ENCODE results near the gene ANK3. TPM values are rescaled to one million over a fixed set of nuclear protein-coding genes. Genes with fewer than 3 reads are reported as not detected.
"Not testable (repeated sequence)": the region's sequence is repeated elsewhere in the genome, so short reads cannot be mapped to it uniquely, and the experiment has no call there.

Gene ANK3
- total RNA-seq, 1 donor from 2014 or later = 12.6 TPM

DNA sequence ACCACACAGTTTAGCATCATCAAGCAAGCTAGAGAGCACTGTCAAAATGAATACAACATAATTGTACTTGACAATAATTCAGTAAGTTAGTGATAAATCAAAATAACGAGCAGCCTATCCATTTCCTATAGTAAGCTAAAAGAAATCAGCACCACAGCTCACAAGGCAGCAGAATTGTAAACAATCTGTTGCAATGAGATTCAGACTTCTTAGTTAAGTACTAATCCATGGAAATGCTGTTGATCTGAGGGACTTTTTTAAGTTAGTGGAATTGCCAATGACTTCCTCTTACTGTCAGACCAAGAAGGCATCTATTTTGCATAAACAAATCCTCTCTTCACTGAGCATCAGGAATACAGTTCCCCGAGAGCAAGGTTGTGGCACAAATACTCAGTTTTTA, 346.8 kb downstream of the ANK3 start:
- Mint-ChIP-seq H3K4me1 (ENCODE audit: unreplicated experiment) (peaks cover 4% of the 10 kb centered on the region), H3K9me3 (ENCODE audit: unreplicated experiment) (no peaks in the 10 kb centered on the region), H3K36me3 (ENCODE audit: low read depth, unreplicated experiment) (no peaks in the 10 kb centered on the region), H3K27me3 (ENCODE audit: unreplicated experiment) (no peaks in the 10 kb centered on the region), H3K27ac (ENCODE audit: unreplicated experiment) (no peak overlapping the region), H3K4me3 (ENCODE audit: unreplicated experiment) (no peak overlapping the region)
- DNase-seq (ENCODE audit: low spot score) = no peak
- TF ChIP-seq, protein P1, sequence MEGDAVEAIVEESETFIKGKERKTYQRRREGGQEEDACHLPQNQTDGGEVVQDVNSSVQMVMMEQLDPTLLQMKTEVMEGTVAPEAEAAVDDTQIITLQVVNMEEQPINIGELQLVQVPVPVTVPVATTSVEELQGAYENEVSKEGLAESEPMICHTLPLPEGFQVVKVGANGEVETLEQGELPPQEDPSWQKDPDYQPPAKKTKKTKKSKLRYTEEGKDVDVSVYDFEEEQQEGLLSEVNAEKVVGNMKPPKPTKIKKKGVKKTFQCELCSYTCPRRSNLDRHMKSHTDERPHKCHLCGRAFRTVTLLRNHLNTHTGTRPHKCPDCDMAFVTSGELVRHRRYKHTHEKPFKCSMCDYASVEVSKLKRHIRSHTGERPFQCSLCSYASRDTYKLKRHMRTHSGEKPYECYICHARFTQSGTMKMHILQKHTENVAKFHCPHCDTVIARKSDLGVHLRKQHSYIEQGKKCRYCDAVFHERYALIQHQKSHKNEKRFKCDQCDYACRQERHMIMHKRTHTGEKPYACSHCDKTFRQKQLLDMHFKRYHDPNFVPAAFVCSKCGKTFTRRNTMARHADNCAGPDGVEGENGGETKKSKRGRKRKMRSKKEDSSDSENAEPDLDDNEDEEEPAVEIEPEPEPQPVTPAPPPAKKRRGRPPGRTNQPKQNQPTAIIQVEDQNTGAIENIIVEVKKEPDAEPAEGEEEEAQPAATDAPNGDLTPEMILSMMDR (IDR thresholded peaks at IDR 0.05; ENCODE audit: unreplicated experiment) = no peak

DNA sequence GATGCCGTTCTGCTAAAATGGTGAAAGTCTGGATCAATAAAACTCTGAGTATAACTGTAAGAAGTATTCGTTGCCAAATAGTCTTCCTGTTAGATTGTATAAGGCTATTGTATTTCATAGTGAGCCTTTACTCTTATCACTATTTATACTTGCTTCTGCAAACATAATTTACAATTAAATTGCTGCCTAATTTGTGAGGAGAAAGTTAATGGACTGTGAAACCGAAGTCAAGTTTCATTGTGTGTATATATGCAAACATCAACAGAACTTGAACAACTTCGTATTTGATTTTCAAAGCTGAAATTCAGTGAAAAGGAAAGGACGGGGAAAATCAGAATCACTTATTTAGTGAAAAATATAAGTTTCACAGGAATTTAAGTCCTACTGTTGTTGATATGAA, 347.4 kb downstream of the ANK3 start:
- H3K36me3 Mint-ChIP-seq (ENCODE audit: low read depth, unreplicated experiment) = no peaks in the 10 kb centered on the region
- no peak for DNase-seq (ENCODE audit: low spot score)
- H3K4me3 Mint-ChIP-seq (ENCODE audit: unreplicated experiment) = no peak overlapping the region
- no peaks in the 10 kb centered on the region for H3K27me3 Mint-ChIP-seq (ENCODE audit: unreplicated experiment)
- TF ChIP-seq, protein P1 (IDR thresholded peaks at IDR 0.05; ENCODE audit: unreplicated experiment) = no peak
- H3K27ac Mint-ChIP-seq (ENCODE audit: unreplicated experiment) = no peak overlapping the region
- no peaks in the 10 kb centered on the region for H3K9me3 Mint-ChIP-seq (ENCODE audit: unreplicated experiment)
- H3K4me1 Mint-ChIP-seq (ENCODE audit: unreplicated experiment) = peaks cover 4% of the 10 kb centered on the region

DNA sequence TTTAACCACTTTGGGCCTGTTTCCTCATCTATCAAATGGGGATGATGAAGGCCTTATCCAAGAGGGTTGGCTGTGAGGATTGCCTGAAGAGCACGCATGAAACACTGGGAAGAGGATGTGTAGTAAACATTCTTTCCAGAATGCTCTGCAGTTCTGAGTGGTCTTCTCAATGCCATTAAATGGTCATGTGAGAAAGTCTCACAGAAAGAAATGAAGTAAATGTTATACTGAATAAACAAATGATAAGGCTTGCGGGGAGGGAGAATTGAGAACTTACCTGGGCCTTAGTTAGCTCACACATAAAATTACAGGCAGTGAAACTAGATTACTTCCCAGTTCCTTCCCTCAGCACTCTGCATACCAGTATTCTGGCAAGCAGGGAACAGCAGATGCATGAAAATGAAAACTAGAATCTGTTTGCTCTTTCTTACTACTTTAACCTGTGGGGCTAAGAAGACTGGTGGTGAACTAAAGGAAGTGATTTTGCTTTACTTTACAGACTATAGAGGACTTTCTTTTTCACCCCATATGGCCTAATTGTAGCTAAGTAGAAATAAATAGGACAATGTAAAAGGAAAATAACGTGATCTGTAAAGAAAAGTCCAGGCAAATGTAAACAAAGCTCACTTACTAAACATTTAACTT, 348.1 kb downstream of the ANK3 start:
- H3K27ac Mint-ChIP-seq (ENCODE audit: unreplicated experiment) = no peak overlapping the region
- H3K36me3 Mint-ChIP-seq (ENCODE audit: low read depth, unreplicated experiment) = no peaks in the 10 kb centered on the region
- no peak for DNase-seq (ENCODE audit: low spot score)
- TF ChIP-seq, protein P1 (IDR thresholded peaks at IDR 0.05; ENCODE audit: unreplicated experiment) = no peak
- no peak overlapping the region for H3K4me3 Mint-ChIP-seq (ENCODE audit: unreplicated experiment)
- H3K4me1 Mint-ChIP-seq (ENCODE audit: unreplicated experiment) = peaks cover 4% of the 10 kb centered on the region
- H3K9me3 Mint-ChIP-seq (ENCODE audit: unreplicated experiment) = no peaks in the 10 kb centered on the region
- no peaks in the 10 kb centered on the region for H3K27me3 Mint-ChIP-seq (ENCODE audit: unreplicated experiment)

DNA sequence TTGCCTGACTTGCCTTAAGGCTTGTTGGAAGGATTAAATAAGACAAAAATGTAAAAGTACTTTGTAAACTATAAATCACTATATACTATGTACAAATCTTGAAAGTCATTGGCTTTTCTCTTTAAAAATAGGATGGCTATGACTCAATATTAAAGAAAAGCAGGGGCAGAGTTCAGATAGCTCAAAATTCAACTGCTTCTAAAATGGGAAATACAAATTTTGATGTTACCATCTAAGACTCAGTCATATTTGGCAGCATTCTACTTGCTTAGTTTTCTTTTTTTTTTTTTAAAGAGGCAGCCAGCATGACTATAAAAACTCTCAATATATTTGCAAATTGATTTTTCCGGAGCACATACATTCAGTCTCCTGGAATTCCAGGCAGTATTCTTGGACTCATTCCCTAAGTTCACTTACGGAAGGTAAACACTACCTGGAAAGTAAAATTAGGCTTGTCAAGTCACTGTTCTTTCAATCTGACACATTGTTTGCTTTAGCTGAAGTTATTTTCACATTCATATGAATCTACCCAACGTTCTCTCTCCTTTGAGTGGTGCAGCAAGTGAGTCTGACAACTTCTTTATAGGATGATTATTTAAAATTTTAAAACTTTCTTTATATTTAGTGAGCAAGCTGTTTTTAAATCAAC, 349.5 kb downstream of the ANK3 start:
- DNase-seq (ENCODE audit: low spot score) = no peak
- H3K27me3 Mint-ChIP-seq (ENCODE audit: unreplicated experiment) = no peaks in the 10 kb centered on the region
- peaks cover 4% of the 10 kb centered on the region for H3K4me1 Mint-ChIP-seq (ENCODE audit: unreplicated experiment)
- no peaks in the 10 kb centered on the region for H3K9me3 Mint-ChIP-seq (ENCODE audit: unreplicated experiment)
- H3K36me3 Mint-ChIP-seq (ENCODE audit: low read depth, unreplicated experiment) = no peaks in the 10 kb centered on the region
- H3K4me3 Mint-ChIP-seq (ENCODE audit: unreplicated experiment) = no peak overlapping the region
- TF ChIP-seq, protein P1 (IDR thresholded peaks at IDR 0.05; ENCODE audit: unreplicated experiment) = no peak
- H3K27ac Mint-ChIP-seq (ENCODE audit: unreplicated experiment) = no peak overlapping the region

DNA sequence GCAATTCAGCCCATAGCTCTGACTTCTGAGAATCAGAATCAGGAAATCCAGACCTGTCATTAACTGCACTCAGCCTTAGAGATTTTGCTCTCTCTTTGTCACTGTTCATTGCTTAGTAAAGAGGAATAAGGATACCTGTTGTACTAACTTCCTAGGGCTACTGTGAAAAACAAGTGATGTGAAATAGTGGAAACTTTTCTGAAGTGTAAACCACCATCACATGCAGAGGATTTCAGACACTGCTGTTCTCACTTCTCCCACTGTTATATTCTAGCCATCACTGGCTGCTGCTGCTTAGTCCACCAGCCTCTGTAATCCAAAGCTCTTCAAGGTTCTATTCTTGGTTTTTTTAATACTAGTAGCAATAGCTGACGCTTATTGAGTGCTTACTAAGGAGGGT, 353.7 kb downstream of the ANK3 start:
- no peaks in the 10 kb centered on the region for H3K9me3 Mint-ChIP-seq (ENCODE audit: unreplicated experiment)
- TF ChIP-seq, protein P1 (IDR thresholded peaks at IDR 0.05; ENCODE audit: unreplicated experiment) = no peak
- H3K27me3 Mint-ChIP-seq (ENCODE audit: unreplicated experiment) = no peaks in the 10 kb centered on the region
- H3K36me3 Mint-ChIP-seq (ENCODE audit: low read depth, unreplicated experiment) = no peaks in the 10 kb centered on the region
- H3K27ac Mint-ChIP-seq (ENCODE audit: unreplicated experiment) = no peak overlapping the region
- no peak for DNase-seq (ENCODE audit: low spot score)
- H3K4me3 Mint-ChIP-seq (ENCODE audit: unreplicated experiment) = no peak overlapping the region
- H3K4me1 Mint-ChIP-seq (ENCODE audit: unreplicated experiment) = no peaks in the 10 kb centered on the region

DNA sequence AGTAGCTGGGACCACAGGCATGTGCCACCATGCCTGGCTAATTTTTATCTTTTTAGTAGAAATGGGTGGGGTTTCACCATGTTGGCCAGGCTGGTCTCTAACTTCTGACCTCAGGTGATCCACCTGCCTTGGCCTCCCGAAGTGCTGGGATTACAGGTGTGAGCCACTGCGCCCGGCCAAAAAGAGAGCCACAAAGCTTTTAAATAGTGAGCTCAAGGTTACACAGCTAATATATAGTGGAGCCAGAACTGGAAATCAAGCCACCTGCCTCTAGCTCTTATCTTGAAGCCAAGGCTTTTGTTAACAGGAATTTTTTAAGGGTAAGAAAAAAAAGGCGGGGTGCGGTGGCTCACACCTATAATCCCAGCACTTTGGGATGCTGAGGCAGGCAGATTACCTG, 354.3 kb downstream of the ANK3 start:
- H3K4me3 Mint-ChIP-seq (ENCODE audit: unreplicated experiment); H3K36me3 Mint-ChIP-seq (ENCODE audit: low read depth, unreplicated experiment); H3K4me1 Mint-ChIP-seq (ENCODE audit: unreplicated experiment); H3K9me3 Mint-ChIP-seq (ENCODE audit: unreplicated experiment); H3K27me3 Mint-ChIP-seq (ENCODE audit: unreplicated experiment); DNase-seq (ENCODE audit: low spot score); H3K27ac Mint-ChIP-seq (ENCODE audit: unreplicated experiment): not testable (repeated sequence)

Data from endothelial cell (in vitro differentiated cells).